SJSA1 (cell line): ENCODE data around the gene PP2D1. TPM values are rescaled to one million over a fixed set of nuclear protein-coding genes. Genes with fewer than 3 reads are reported as not detected.

ENCODE experiments used
- DNase-seq, 2 experiments: peaks; one replicate each; pipeline ENCODE4 v3.0.0-alpha.2; 2015 to 2020; ENCODE audit warnings: low spot score in 2 of 2, low read depth in 1 of 2
- H3K27ac ChIP-seq: fragments of 250-450 bp; sonication (Bioruptor Pico); 2 replicates; pipeline ENCODE4 v1.5.1; 2020; ENCODE audit warnings: mild to moderate bottlenecking, moderate library complexity
- H3K27me3 ChIP-seq: fragments of 250-450 bp; sonication (Bioruptor Pico); replicated peaks from 2 replicates; pipeline ENCODE4 v1.5.1; 2020; ENCODE audit warnings: mild to moderate bottlenecking, moderate library complexity
- H3K36me3 ChIP-seq: fragments of 250-450 bp; sonication (Bioruptor Pico); 2 replicates; pipeline ENCODE4 v1.5.1; 2020; ENCODE audit warnings: mild to moderate bottlenecking
- H3K4me1 ChIP-seq: fragments of 250-450 bp; sonication (Bioruptor Pico); replicated peaks from 2 replicates; pipeline ENCODE4 v1.6.1; 2021; ENCODE audit warnings: mild to moderate bottlenecking
- H3K4me3 ChIP-seq: fragments of 250-450 bp; sonication (Bioruptor Pico); 2 replicates; pipeline ENCODE4 v1.5.1; 2020; ENCODE audit warnings: mild to moderate bottlenecking
- H3K9me3 ChIP-seq: fragments of 250-450 bp; sonication (Bioruptor Pico); replicated peaks from 2 replicates; pipeline ENCODE4 v1.5.1; 2020; ENCODE audit warnings: mild to moderate bottlenecking
- total RNA-seq: library from RNA; depleted of rRNA; stranded (reverse); fragments of >200 nt; shearing (Covaris generic); gene quantifications from 2 replicates; pipeline ENCODE4 v1.2.3, GENCODE V29; 2014; rRNA removed

The PP2D1 gene
- not detected in 2 replicates for total RNA-seq

- Histone ChIP-seq H3K27me3 (no peaks in the 10 kb centered on the region), H3K9me3 (no peaks in the 10 kb centered on the region)
These were observed at the start of gene PP2D1 for GRCh38 chr3:20012164-20012563. PP2D1 (minus strand) TSS chr3:20012264; CDS start chr3:20012072, 192 bp downstream.

GRCh38 chr3:20060974-20061685, 49.1 kb upstream of the PP2D1 start:
- H3K4me3 ChIP-seq: no peak overlapping the region

More at GRCh38 chr3:20012164-20012563, at the start of gene PP2D1:
- DNase-seq: no peak
- Histone ChIP-seq H3K27ac (no peak within 1 kb of the TSS), H3K36me3 (no peaks in the 10 kb centered on the region), H3K4me1 (no peaks in the 10 kb centered on the region), H3K4me3 (no peak within 1 kb of the TSS)

GRCh38 chr3:20059929-20060328, 47.9 kb upstream of the PP2D1 start:
- H3K27ac ChIP-seq: no peak overlapping the region
- DNase-seq: no peak
- no peaks in the 10 kb centered on the region for H3K9me3 ChIP-seq
- H3K36me3 ChIP-seq: no peaks in the 10 kb centered on the region
- no peaks in the 10 kb centered on the region for H3K27me3 ChIP-seq
- H3K4me1 ChIP-seq: no peaks in the 10 kb centered on the region
- H3K4me3 ChIP-seq: no peak overlapping the region

More at GRCh38 chr3:20060974-20061685, 49.1 kb upstream of the PP2D1 start:
- Histone ChIP-seq H3K4me1 (no peaks in the 10 kb centered on the region), H3K27ac (no peak overlapping the region), H3K27me3 (no peaks in the 10 kb centered on the region), H3K36me3 (no peaks in the 10 kb centered on the region), H3K9me3 (no peaks in the 10 kb centered on the region)
- no peak for DNase-seq

- no peak overlapping the region for H3K4me3 ChIP-seq
- H3K27me3 ChIP-seq: no peaks in the 10 kb centered on the region
- H3K9me3 ChIP-seq: no peaks in the 10 kb centered on the region
- no peak for DNase-seq
- H3K36me3 ChIP-seq: no peaks in the 10 kb centered on the region
- no peak overlapping the region for H3K27ac ChIP-seq
- H3K4me1 ChIP-seq: no peaks in the 10 kb centered on the region; the same call in 1 of the 2 replicates
These were observed 45.6 kb upstream of the PP2D1 start for GRCh38 chr3:20057612-20058180.

- no peaks in the 10 kb centered on the region for H3K36me3 ChIP-seq
- DNase-seq: no peak
- H3K4me3 ChIP-seq: no peak overlapping the region
- H3K4me1 ChIP-seq: no peaks in the 10 kb centered on the region; the same call in 1 of the 2 replicates
- no peak overlapping the region for H3K27ac ChIP-seq
- H3K9me3 ChIP-seq: no peaks in the 10 kb centered on the region
- no peaks in the 10 kb centered on the region for H3K27me3 ChIP-seq
These were observed 44.9 kb upstream of the PP2D1 start for GRCh38 chr3:20056725-20057611.

- no peak overlapping the region for H3K4me3 ChIP-seq
- no peaks in the 10 kb centered on the region for H3K27me3 ChIP-seq
- H3K9me3 ChIP-seq: no peaks in the 10 kb centered on the region
- no peak overlapping the region for H3K27ac ChIP-seq
- DNase-seq: no peak
- H3K36me3 ChIP-seq: no peaks in the 10 kb centered on the region
- H3K4me1 ChIP-seq: no peaks in the 10 kb centered on the region; the same call in 1 of the 2 replicates
These were observed 43.8 kb upstream of the PP2D1 start for GRCh38 chr3:20055842-20056241.

GRCh38 chr3:20055020-20055775, 43.1 kb upstream of the PP2D1 start:
- Histone ChIP-seq H3K4me3 (no peak overlapping the region), H3K36me3 (no peaks in the 10 kb centered on the region), H3K27me3 (no peaks in the 10 kb centered on the region), H3K27ac (no peak overlapping the region), H3K4me1 (no peaks in the 10 kb centered on the region; the same call in 1 of the 2 replicates), H3K9me3 (no peaks in the 10 kb centered on the region)
- no peak for DNase-seq

GRCh38 chr3:20054549-20054987, 42.5 kb upstream of the PP2D1 start:
- no peaks in the 10 kb centered on the region; the same call in 1 of the 2 replicates for H3K4me1 ChIP-seq
- no peaks in the 10 kb centered on the region for H3K36me3 ChIP-seq
- H3K4me3 ChIP-seq: no peak overlapping the region
- DNase-seq: peak; percentile 7 to 35
- no peaks in the 10 kb centered on the region for H3K9me3 ChIP-seq
- no peak overlapping the region for H3K27ac ChIP-seq
- H3K27me3 ChIP-seq: no peaks in the 10 kb centered on the region

GRCh38 chr3:20052851-20053250, 40.8 kb upstream of the PP2D1 start:
- Histone ChIP-seq H3K27ac (no peak overlapping the region), H3K27me3 (no peaks in the 10 kb centered on the region), H3K9me3 (no peaks in the 10 kb centered on the region), H3K4me3 (no peak overlapping the region), H3K36me3 (no peaks in the 10 kb centered on the region), H3K4me1 (no peaks in the 10 kb centered on the region; the same call in 1 of the 2 replicates)
- DNase-seq: no peak

- DNase-seq: no peak
- no peak overlapping the region for H3K27ac ChIP-seq
- no peaks in the 10 kb centered on the region for H3K36me3 ChIP-seq
- no peaks in the 10 kb centered on the region for H3K27me3 ChIP-seq
- no peak overlapping the region for H3K4me3 ChIP-seq
- H3K9me3 ChIP-seq: no peaks in the 10 kb centered on the region
- no peaks in the 10 kb centered on the region; the same call in 1 of the 2 replicates for H3K4me1 ChIP-seq
These were observed 39.2 kb upstream of the PP2D1 start for GRCh38 chr3:20051123-20051806.

- H3K4me1 ChIP-seq: peaks cover 4% of the 10 kb centered on the region; the same call in 1 of the 2 replicates
- no peaks in the 10 kb centered on the region for H3K36me3 ChIP-seq
- DNase-seq: no peak
- H3K4me3 ChIP-seq: no peak overlapping the region
- no peaks in the 10 kb centered on the region for H3K9me3 ChIP-seq
- H3K27ac ChIP-seq: no peak overlapping the region
- no peaks in the 10 kb centered on the region for H3K27me3 ChIP-seq
These were observed 36.2 kb upstream of the PP2D1 start for GRCh38 chr3:20047976-20048883.

- no peak overlapping the region for H3K4me3 ChIP-seq
- H3K9me3 ChIP-seq: no peaks in the 10 kb centered on the region
- no peaks in the 10 kb centered on the region for H3K27me3 ChIP-seq
- H3K36me3 ChIP-seq: no peaks in the 10 kb centered on the region
- DNase-seq: no peak
- no peak overlapping the region for H3K27ac ChIP-seq
- H3K4me1 ChIP-seq: peaks cover 5% of the 10 kb centered on the region; the same call in 1 of the 2 replicates
These were observed 35.3 kb upstream of the PP2D1 start for GRCh38 chr3:20047341-20047779.
